HG03432 (cell line): ENCODE data around the gene MS4A6A.
"Not testable (repeated sequence)": the region's sequence is repeated elsewhere in the genome, so short reads cannot be mapped to it uniquely, and the experiment has no call there.

ENCODE experiments used
- ATAC-seq: cut with Tn5 transposase; IDR thresholded peaks from one replicate; pipeline ENCODE4 v1.9.1; 2021; ENCODE audit warnings: mild to moderate bottlenecking, moderate library complexity; ENCODE audit not compliant: unreplicated experiment

Gene MS4A6A, protein sequence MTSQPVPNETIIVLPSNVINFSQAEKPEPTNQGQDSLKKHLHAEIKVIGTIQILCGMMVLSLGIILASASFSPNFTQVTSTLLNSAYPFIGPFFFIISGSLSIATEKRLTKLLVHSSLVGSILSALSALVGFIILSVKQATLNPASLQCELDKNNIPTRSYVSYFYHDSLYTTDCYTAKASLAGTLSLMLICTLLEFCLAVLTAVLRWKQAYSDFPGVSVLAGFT

DNA sequence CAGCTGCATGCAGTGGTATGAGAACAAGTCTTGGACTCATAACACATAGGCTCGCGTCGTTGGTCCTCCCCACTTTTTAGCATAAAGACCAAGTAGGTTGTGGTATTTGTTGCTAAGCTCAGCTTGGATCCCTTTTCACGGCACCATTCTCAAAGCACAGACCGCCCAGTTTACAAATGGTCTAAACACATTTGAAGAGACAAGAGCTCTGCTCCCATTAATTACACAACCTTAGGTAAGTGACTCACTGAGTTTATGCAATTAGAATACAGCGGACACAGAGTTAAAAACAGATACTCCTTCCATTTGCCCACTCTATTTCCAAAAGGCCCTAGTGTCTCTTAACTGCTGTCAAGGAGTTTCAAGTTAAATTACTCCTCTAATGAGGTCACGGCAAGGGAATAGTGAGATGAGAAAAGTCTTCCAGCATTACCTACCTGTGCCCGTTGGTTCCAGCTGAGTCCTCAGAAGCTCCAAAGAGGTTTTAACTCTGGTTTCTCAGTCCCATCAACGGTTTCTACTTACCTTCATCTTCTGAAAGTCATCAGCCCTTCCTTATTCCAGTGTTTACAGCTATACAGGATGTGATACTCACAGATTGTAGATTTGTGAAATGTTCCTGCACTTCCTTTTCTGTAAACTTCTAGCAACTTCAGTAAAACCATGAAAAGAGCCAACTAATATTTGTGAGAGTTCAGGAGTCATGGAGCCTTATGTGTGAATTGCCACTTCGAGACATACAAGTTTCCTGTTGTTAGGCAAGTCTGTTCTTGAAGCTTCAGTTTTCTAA, at the start of gene MS4A6A:
MS4A6A (minus strand) TSS at position 543 of the 790 bp plus-strand sequence. CDS start 1,356 bp downstream, outside the sequence.
- no peak for ATAC-seq

DNA sequence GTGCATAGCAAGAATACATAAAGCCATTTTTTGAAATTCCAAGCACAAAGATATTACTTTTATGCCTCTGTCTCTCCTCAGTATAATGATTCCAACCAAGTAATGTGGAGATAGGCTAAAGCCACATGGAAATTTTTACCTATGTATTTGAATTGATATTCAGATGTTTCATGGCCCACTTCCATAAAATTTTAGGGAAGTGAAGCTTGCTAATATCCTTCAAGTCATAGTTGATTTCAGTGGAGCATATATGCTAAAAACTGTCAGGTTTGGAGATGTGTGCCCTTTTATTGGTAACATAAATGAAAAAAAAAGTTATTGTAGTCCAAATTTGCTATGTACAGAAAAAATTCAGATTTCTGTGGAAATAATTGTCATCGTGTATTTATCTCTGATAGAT, 47.8 kb upstream of the MS4A6A start:
- ATAC-seq: no peak

DNA sequence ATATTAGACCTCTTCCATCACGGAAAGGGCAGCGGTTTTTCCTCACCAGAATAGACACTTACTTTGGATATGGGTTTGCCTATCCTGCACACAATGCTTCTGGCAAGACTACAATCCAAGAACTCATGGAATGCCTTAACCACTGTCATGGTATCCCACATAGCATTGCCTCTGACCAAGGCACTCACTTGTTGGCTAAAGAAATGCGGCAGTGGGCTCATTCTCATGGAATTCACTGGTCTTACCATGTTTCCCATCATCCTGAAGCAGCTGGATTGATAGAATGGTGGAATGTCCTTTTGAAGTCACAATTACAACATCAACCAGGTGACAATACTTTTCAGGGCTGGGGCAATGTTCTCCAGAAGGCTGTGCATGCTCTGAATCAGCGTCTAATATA, 39.3 kb upstream of the MS4A6A start:
- no peak for ATAC-seq

DNA sequence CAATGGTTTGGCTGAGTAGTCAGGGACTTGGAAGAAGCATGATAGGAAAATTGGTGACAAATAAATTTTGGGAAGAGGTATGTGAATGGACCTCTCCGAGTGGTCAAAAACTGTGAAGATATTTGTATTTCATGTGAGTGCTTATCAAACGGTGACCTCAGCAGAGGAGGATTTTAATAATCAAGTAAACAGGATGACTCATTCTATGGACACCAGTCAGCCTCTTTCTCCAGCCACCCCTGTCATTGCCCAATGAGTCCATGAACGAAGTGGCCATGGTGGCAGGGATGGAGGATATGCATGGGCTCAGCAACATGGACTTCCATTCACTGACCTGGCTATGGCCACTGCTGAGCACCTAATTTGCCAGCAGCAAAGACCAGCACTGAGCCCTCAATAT, 38.8 kb upstream of the MS4A6A start:
- no peak for ATAC-seq

DNA sequence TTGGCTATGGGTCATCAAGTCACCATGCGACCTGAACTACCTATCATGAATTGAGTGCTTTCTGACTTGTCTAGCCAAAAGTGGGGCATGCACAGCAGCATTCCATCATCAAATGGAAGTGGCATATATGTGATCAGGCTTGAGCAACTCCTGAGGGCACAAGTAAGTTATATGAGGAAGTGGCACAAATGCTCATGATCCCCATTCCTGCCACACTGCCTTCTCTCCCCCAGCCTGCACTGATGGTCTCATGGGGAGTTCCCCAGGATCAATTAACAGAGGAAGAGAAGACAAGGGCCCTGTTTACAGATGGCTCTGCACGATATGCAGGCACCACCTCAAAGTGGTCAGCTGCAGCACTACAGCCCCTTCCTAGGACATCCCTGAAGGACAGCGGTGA, 38.3 kb upstream of the MS4A6A start:
- no peak for ATAC-seq

DNA sequence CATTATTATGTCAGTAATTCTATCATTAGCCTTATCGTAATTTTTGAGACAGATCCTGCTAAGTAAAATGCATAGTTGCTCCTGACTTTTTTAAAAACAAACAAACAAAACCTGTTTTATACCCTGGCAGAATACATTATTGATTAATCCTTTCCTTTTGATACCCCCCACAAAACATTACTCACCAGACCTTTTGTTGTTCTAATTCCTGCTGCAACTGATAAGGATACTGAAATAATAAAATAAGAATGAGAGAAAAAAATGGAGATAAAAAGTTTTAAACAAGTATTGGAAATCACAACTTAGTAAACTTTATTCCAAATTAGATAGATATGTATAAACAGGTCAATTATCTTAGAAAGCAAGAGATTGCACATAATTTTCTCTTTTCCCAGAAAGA, 31.5 kb upstream of the MS4A6A start:
- ATAC-seq: no peak

DNA sequence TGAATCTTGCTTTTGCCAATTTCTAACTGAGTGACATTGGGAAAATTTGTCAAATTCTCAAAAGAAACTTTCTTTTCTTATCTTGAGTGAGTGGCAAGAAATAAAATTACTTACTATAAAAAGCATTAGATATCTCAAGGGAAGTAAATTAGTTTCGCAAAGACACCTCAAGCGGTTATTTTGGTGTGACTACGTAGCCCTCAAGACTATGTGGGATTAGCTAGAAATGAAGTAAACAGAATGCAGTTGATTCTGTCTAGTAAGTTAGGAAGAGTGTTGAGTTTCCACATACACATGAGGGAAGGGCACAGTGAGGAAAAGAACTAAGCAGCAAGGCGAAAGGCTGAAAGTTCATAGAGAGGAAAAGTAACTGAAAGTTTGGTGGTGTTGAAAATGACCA, 28.3 kb upstream of the MS4A6A start:
- no peak for ATAC-seq

DNA sequence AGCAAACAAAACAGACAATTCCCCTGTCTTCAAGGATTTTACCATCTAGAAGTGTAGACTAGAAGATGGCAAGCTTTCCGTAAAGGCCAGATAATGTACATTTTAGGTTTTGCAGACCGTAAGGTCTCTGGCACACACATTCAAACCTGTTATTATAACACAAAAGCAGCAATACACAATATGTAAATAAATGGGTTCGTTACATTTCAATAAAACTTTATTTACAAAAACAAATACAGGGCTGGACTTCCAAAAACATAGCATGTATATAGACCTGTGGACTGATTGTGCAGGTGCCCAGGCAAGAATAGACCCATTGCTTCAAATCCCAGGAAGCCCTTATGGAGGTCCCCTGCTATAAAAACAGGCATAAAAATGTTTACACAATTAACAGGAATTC, 27.1 kb upstream of the MS4A6A start:
- no peak for ATAC-seq

DNA sequence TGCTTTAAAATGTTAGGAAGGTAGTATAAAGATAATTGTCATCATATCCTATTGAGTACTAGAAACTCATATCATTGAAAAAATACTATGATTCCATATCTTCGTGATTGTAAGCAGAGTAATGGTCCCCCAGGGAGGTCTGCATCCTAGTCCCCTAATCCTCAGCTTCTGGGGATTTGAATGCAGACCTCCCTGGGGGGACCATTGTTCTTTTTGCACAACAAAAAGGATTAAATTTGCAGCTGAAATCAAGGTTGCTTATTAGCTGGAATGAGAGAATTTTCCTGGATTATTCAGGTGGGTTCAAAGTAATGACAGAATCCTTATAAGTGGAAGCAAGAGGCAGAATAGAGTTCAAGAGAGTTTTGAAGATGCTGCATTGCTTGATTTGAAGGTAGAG, 26.1 kb upstream of the MS4A6A start:
- no peak for ATAC-seq

DNA sequence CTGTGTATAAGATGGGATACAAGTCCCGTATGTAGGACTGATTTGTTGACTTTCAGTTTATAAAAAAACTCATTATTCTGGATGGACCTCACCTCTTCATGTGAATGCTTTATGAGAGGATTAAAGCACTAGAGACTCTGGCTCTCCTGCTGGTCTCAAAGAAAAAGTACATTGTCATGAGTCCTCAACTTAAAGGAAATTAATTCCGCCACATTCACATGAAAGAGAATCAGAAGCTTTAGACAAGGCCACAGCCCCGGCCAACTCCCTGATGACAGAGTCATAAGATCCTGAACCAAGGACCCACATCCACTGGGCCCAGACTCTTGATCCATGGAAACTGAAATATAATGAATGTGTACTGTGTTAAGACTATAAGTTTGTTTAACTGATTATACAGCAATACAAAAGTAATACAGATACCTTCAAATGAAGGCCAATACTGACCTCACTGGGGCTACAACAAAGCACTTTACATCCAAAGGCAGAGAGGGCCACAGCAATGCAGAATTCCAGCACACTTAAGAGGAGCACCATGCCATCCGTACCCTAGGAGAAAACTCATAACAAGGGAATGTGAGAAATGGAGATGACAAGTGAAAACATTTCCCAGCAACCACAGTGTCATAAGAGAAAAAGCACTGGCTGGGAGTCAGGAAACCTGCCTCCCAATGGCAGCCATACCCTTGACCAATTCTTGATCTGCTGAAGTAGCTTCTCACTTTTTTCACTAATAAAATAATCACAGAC, 25.4 kb upstream of the MS4A6A start:
- ATAC-seq: no peak

DNA sequence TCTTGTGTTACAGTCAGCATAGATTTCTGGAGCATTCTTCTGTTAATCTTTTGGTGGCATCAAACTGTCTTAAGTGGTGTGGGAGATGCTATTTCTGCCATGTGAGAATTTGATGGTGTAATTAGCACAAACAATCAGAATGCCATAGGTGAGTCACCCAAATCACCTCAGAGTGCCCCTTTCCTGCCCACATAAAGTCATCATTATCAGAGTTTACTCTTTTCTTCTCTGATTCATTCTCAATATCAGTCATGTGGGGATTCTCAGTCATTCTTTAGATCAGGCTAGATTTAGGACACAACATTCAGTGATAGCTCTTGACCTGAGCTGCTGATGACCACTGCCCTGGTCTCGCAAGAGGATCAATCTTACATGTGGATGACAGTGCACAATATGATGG, 23.7 kb upstream of the MS4A6A start:
- ATAC-seq: peak; percentile 75

DNA sequence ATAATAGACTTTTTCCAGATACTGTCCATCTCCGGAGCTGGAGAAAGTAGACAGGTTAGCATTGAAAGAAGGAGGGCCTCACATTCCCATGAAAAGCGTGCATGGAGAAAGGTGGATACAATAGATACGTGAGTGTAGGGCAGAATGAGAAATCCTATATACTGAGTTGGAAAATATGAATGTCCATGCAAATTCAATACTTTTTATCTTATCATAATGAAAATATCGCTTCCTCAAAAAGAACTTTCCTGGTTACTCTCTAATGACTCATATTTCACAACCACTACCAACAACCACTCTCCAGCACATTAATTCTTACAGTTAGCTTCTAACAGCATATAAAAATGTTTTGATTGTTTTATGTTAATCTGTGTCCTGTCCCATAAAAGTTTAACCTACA, 22.0 kb upstream of the MS4A6A start:
- peak; percentile 75 for ATAC-seq

DNA sequence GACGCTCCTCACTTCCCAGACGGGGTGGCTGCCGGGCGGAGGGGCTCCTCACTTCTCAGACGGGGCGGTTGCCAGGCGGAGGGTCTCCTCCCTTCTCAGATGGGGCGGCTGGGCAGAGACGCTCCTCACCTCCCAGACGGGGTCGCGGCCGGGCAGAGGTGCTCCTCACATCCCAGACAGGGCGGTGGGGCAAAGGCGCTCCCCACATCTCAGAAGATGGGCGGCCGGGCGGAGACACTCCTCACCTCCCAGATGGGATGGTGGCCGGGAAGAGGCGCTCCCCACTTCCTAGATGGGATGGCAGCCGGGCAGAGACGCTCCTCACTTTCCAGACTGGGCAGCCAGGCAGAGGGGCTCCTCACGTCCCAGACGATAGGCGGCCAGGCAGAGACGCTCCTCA, 18.5 kb upstream of the MS4A6A start:
- ATAC-seq: not testable (repeated sequence)

DNA sequence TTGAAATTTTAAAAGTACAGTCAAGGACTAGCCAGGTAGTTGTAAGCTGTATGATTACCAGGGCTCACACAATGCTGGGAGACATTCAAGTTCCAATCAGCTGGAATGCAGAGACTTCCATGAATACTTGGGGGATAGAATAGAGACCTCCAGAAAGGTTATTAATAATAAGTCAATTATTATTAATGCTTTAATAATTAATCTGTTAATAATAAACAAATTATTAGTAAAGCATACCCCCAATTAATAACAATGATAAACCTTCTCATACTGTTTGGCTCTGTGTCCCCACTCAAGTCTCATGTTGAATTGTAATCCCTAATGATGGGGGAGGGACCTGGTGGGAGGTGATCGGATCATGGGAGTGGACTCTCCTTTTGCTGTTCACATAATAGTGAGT, 14.6 kb upstream of the MS4A6A start:
- no peak for ATAC-seq

DNA sequence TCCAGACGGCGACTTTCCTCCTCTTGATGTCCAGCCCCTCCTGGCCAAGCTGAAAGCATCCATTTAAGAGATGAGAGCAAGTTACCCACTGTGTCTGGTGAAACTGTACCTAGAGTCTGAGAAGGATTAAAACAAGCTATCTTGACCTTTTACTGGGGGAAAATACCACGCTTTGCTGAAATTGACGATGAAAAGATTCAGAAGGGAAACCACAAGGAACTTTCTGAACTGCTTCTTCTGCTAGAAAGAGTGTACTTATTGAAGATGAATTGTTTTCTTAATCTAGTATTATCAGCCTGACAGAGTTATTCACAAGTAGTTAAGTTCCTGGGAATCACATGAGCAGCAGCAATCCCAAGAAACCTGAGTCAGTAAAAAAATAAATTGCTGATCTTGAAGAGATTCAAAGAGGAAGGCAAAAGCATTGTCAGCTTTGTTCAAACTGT, 13.1 kb upstream of the MS4A6A start:
- peak; percentile 61 for ATAC-seq

DNA sequence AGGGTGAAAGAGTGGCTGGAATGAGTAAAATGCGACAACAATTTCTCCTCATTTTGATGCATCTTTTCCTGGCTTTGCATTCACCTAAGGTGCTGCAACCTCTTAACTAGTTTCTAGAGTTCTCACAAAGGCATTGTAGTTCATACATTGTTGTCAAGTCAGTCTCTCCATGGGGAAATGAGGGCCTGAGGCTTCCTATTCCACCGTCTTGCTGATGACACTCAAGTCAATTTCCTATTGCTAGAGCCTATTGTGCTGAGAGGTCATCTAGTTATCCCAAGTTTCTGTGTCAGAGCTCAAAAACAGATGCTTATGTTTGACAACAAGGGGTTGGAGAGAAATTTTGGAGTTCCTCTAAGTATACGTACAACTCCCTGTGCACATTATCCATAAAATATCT, 11.6 kb upstream of the MS4A6A start:
- ATAC-seq: no peak

DNA sequence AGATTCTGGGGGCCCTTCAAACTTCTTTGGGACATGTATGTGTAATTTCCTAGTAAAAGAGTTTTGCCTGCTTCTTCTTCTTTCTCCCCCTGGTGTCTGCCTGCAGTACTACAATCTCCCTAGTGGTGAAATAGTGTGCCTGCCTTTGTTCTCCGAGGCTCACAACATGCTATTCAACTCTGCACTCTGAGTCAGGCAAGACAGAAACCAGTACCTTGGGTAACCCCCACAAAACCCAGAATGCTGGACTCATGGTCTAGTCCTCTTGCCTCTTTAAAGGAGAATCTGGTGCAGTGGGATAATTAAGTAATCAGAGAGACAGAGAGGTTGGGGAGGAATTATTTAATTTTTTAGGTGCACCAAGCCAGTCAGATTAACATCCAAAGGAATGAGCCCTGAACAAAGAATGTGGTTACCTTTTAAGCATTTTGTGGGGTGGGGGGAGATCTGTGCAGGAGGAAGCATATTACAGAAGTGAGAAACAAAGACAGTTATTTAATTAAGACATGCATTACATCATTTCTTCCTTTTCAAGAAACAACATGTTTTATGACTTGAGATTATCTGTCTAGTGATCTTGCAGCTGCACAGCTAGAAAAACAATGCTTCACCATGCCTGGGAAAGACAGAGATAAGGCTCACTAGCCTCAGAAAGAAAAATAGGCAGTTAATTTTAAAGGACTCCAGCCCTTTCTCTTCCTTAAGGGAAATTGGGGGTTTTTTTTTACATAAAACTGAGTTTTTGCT, 11.0 kb upstream of the MS4A6A start:
- peak; percentile 94 for ATAC-seq

DNA sequence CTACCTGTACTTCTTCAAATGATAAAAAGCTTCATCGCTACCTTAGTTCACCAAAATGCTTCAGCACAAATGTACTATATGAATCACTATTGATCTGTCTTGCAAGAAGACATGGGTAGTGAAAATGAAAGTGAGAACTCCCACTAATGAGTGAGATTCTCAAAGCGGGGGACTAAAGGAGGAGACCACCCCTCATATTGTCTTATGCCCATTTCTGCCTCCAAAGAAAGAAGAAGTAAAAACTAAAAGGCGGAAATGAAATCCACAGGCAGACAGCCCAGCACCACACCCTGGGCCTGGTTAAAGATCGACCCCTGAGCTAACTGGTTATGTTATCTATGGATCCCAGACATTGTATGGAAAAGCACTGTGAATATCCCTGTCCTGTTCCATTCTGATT, 9.7 kb upstream of the MS4A6A start:
- ATAC-seq: not testable (repeated sequence)

DNA sequence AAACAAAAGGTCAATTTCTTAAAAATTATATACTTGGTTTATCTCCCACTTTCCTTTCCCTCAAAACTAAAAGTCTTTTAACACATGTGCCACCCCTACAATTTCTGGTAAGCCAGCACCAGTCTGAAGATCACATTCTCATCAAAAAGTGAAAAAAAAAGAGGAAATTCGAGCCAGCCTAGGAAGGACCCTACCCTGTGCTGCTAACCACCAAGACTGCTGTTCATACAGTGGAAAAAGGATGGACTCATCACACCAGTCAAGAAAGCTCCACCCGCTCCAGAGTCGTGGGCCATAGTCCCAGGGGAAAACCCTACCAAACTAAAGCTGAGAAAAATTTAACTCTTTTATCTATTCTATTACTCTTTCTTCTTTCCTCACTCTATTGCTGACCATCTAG, 5.6 kb upstream of the MS4A6A start:
- not testable (repeated sequence) for ATAC-seq

DNA sequence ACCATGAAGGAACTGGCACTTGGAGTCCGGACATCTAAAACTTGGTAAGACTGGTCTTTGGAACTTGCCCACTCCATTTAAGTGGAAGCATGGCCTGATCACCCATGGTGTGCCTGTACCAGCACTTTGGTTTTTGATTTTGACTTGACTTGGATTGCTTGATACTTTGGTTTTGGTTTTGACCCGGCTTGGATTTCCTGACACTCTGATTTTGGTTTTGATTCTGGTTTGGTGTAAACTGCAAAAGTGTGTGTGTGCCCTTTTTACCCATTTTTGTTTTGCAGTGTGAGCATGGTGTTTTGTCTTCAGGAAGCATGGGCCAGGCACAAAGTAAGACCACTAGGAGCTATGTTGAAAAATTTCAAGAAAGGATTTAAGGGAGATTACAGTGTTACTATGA, 3.2 kb upstream of the MS4A6A start:
- ATAC-seq: not testable (repeated sequence)

DNA sequence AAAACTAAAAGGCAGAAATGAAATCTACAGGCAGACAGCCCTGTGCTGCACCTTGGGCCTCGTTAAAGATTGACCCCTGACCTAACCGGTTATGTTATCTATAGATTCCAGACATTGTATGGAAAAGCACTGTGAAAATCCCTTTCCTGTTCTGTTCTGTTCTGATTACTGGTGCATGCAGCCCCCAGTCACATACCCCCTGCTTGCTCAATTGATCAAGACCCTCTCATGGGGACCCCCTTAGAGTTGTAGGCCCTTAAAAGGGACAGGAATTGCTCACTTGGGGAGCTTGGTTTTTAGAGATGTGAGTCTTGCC, 2.6 kb upstream of the MS4A6A start:
- ATAC-seq: not testable (repeated sequence)
